ENCODE data around the gene MRPL42. TPM values are rescaled to one million over a fixed set of nuclear protein-coding genes. Genes with fewer than 3 reads are reported as not detected.

MRPL42 gene
- total and polyA plus RNA-seq, 2 donors (not counting 1 experiment from before 2014, with no cell fraction given): 31.5 to 45.2 TPM

GRCh38 chr12:93434256-93434865 is 33.0 kb upstream of the MRPL42 start:
- no peak for TF ChIP-seq EZH2 (IDR thresholded peaks at IDR 0.05; ENCODE audit: borderline replicate concordance, insufficient read depth, low read depth, low read length, poor library complexity, severe bottlenecking)
- TF ChIP-seq, protein P1, sequence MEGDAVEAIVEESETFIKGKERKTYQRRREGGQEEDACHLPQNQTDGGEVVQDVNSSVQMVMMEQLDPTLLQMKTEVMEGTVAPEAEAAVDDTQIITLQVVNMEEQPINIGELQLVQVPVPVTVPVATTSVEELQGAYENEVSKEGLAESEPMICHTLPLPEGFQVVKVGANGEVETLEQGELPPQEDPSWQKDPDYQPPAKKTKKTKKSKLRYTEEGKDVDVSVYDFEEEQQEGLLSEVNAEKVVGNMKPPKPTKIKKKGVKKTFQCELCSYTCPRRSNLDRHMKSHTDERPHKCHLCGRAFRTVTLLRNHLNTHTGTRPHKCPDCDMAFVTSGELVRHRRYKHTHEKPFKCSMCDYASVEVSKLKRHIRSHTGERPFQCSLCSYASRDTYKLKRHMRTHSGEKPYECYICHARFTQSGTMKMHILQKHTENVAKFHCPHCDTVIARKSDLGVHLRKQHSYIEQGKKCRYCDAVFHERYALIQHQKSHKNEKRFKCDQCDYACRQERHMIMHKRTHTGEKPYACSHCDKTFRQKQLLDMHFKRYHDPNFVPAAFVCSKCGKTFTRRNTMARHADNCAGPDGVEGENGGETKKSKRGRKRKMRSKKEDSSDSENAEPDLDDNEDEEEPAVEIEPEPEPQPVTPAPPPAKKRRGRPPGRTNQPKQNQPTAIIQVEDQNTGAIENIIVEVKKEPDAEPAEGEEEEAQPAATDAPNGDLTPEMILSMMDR (IDR thresholded peaks at IDR 0.05): no peak
- Histone ChIP-seq H2AFZ (ENCODE audit: insufficient read depth, low read depth, low read length, poor library complexity, severe bottlenecking) (no peak overlapping the region), H3K4me1 (ENCODE audit: control insufficient read depth in 2 of 2, insufficient read depth in 2 of 2, low read length in 2 of 2) (peaks cover 79 to 82% of the 10 kb centered on the region in 2 donors), H3K27ac (ENCODE audit: low read length in 2 of 2) (peak overlapping the region; percentile 58 to 83), H3K27me3 (replicated peaks in 1 of 4; ENCODE audit: control extremely low read depth in 1 of 4, control insufficient read depth in 3 of 4, insufficient read depth in 4 of 4, low read length in 3 of 4) (no peaks in the 10 kb centered on the region), H3K9ac (ENCODE audit: low read length) (peak overlapping the region; percentile 55), H3K79me2 (ENCODE audit: control insufficient read depth, insufficient read depth, low read length) (peaks cover 99% of the 10 kb centered on the region), H3K4me2 (replicated peaks; ENCODE audit: low read depth, low read length, poor library complexity, severe bottlenecking) (peak overlapping the region; percentile 72), H3K4me3 (ENCODE audit: control extremely low read depth in 1 of 5, extremely low read depth in 1 of 5, insufficient read depth in 1 of 5, low read depth in 2 of 5, low read length in 4 of 5) (peak overlapping the region in 3 of 5 experiments; percentile 17 to 37 (median 33)), H4K20me1 (ENCODE audit: control insufficient read depth, insufficient read depth, low read length, poor library complexity, severe bottlenecking) (peaks cover 53% of the 10 kb centered on the region), H3K9me3 (ENCODE audit: control extremely low read depth in 1 of 3, control insufficient read depth in 2 of 3, insufficient read depth in 1 of 3, low read length in 2 of 3) (no peaks in the 10 kb centered on the region), H3K36me3 (replicated peaks in 1 of 2; ENCODE audit: control extremely low read depth in 1 of 2, control insufficient read depth in 1 of 2, extremely low read depth in 1 of 2, insufficient read depth in 2 of 2, low read length in 1 of 2) (no peaks in the 10 kb centered on the region)
- DNase-seq (no peak), ATAC-seq (ENCODE audit: low read depth) (no peak)
- CTCF ChIA-PET: interaction anchor here (0.6 to 5.1 kb wide), 5 partner anchors 13 to 68 kb away, joined by 3 to 44 read pairs (median 3); no protein-coding TSS in a partner anchor
- H3K4me3 Mint-ChIP-seq: peak overlapping the region; percentile 76
- intact Hi-C loops (cut with micrococcal nuclease): no loop called here
- H3K27me3 Mint-ChIP-seq: no peaks in the 10 kb centered on the region
- H3K9me3 Mint-ChIP-seq (ENCODE audit: insufficient read depth): no peaks in the 10 kb centered on the region
- H3K27ac Mint-ChIP-seq: peak overlapping the region; percentile 72
- H3K4me1 Mint-ChIP-seq: peaks cover 81% of the 10 kb centered on the region
- WGBS (ENCODE audit: insufficient coverage): no CpG with 5 or more reads among the region's 5 CpGs
- POLR2A ChIA-PET: interaction anchor here (0.6 kb wide), 1 partner anchor 45 kb away, joined by 3 read pairs; no protein-coding TSS in a partner anchor
